Measurements from ENCODE around the gene EFCAB6.

DNA sequence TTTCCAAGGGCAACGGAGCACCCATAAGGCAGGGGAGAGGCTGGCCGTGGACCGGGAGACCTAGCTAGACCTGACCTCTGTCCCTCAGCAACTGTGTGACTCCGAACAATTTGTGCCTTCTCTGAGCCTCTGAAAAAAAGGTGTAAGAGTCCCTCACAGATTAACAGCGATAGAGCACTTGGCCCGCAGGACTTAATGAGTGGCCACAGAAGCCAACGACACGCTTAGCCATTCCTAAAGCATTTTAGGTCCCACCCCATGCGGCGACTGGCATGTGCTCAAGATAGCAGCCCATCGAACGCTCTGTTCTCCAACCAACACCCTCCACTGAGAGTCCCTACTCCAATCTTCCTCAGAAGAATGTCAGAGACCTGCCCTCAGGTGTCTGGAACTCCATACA lies 48.7 kb upstream of the EFCAB6 start:
- TF ChIP-seq CHD4 (IDR thresholded peaks at IDR 0.05) (no peak), MAX (IDR thresholded peaks at IDR 0.05; ENCODE audit: low read depth, low read length) (no peak), CTCF (IDR thresholded peaks at IDR 0.05 in 2 of 3, conservative IDR thresholded peaks at IDR 0.05 in 1 of 3; ENCODE audit: control insufficient read depth in 2 of 3, extremely low read depth in 1 of 3, insufficient read depth in 1 of 3, low read depth in 3 of 3, low read length in 3 of 3) (no peak), SPI1 (IDR thresholded peaks at IDR 0.05; ENCODE audit: borderline replicate concordance, insufficient read depth, low read depth, low read length) (no peak), ZNF274 (IDR thresholded peaks at IDR 0.05; ENCODE audit: insufficient read depth, insufficient read length) (no peak), HDAC2 (IDR thresholded peaks at IDR 0.05) (no peak)
- TF ChIP-seq, protein P1, sequence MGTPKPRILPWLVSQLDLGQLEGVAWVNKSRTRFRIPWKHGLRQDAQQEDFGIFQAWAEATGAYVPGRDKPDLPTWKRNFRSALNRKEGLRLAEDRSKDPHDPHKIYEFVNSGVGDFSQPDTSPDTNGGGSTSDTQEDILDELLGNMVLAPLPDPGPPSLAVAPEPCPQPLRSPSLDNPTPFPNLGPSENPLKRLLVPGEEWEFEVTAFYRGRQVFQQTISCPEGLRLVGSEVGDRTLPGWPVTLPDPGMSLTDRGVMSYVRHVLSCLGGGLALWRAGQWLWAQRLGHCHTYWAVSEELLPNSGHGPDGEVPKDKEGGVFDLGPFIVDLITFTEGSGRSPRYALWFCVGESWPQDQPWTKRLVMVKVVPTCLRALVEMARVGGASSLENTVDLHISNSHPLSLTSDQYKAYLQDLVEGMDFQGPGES (IDR thresholded peaks at IDR 0.05), result no peak

All from GM12878 (cell line).